Inflammatory macrophage treated with lipopolysaccharide for 4 hours (primary cell): Measurements from ENCODE around the gene PGM5.

Source experiments
- DNase-seq: peaks from one replicate; pipeline ENCODE4 v3.0.0-alpha.2; 2020

Gene PGM5

GRCh38 chr9:68443624-68444023 lies 87.2 kb downstream of the PGM5 start:
- no peak for DNase-seq

- DNase-seq, result no peak
Observed at GRCh38 chr9:68446836-68447235, 90.4 kb downstream of the PGM5 start.

- DNase-seq, result no peak
Observed at GRCh38 chr9:68447611-68448010, 91.2 kb downstream of the PGM5 start.

- DNase-seq, result no peak
Observed at GRCh38 chr9:68454579-68455334, 98.3 kb downstream of the PGM5 start.

- no peak for DNase-seq
Observed at GRCh38 chr9:68455451-68455850, 99.0 kb downstream of the PGM5 start.

- DNase-seq, result no peak
Observed at GRCh38 chr9:68457803-68458202, 101.4 kb downstream of the PGM5 start.

- DNase-seq, result no peak
Observed at GRCh38 chr9:68458918-68459317, 102.5 kb downstream of the PGM5 start.

- no peak for DNase-seq
Observed at GRCh38 chr9:68462105-68462775, 105.8 kb downstream of the PGM5 start.

- no peak for DNase-seq
Observed at GRCh38 chr9:68470067-68470466, 113.7 kb downstream of the PGM5 start.

GRCh38 chr9:68470634-68471033 lies 114.2 kb downstream of the PGM5 start:
- DNase-seq, result no peak

GRCh38 chr9:68472119-68472518 lies 115.7 kb downstream of the PGM5 start:
- DNase-seq, result no peak

- no peak for DNase-seq
Observed at GRCh38 chr9:68473790-68474189, 117.4 kb downstream of the PGM5 start.

- no peak for DNase-seq
Observed at GRCh38 chr9:68476422-68476821, 120.0 kb downstream of the PGM5 start.

GRCh38 chr9:68476847-68477246 lies 120.4 kb downstream of the PGM5 start:
- no peak for DNase-seq

- no peak for DNase-seq
Observed at GRCh38 chr9:68480807-68481206, 124.4 kb downstream of the PGM5 start.

- DNase-seq, result no peak
Observed at GRCh38 chr9:68482548-68482947, 126.1 kb downstream of the PGM5 start.

- DNase-seq, result no peak
Observed at GRCh38 chr9:68488126-68488525, 131.7 kb downstream of the PGM5 start.

- no peak for DNase-seq
Observed at GRCh38 chr9:68489646-68490045, 133.2 kb downstream of the PGM5 start.

GRCh38 chr9:68492806-68493205 lies 136.4 kb downstream of the PGM5 start:
- no peak for DNase-seq

- DNase-seq, result no peak
Observed at GRCh38 chr9:68493541-68493940, 137.1 kb downstream of the PGM5 start.

GRCh38 chr9:68493958-68494577 lies 137.7 kb downstream of the PGM5 start:
- DNase-seq, result no peak

GRCh38 chr9:68495247-68495646 lies 138.8 kb downstream of the PGM5 start:
- DNase-seq, result no peak

- no peak for DNase-seq
Observed at GRCh38 chr9:68496356-68496755, 139.9 kb downstream of the PGM5 start.

GRCh38 chr9:68497629-68498028 lies 141.2 kb downstream of the PGM5 start:
- no peak for DNase-seq
